Mesothelial cell of epicardium (in vitro differentiated cells): ENCODE data around the gene PRMT7. TPM values are rescaled to one million over a fixed set of nuclear protein-coding genes. Genes with fewer than 3 reads are reported as not detected.

ENCODE experiments used
- DNase-seq, 2 experiments: peaks; one replicate each; pipeline ENCODE4 v3.0.0; 2021; ENCODE audit warnings: low spot score in 2 of 2; ENCODE audit not compliant: unreplicated experiment in 2 of 2
- H3K27ac Mint-ChIP-seq: 2 replicates; pipeline ENCODE4 v1.8.0; 2021; ENCODE audit warnings: mixed read lengths
- H3K27me3 Mint-ChIP-seq: 2 replicates; pipeline ENCODE4 v1.8.0; 2021; ENCODE audit warnings: low read depth, mixed read lengths
- H3K36me3 Mint-ChIP-seq: 2 replicates; pipeline ENCODE4 v1.8.0; 2021; ENCODE audit warnings: mixed read lengths
- H3K4me1 Mint-ChIP-seq: 2 replicates; pipeline ENCODE4 v1.8.0; 2021; ENCODE audit warnings: mixed read lengths
- H3K4me3 Mint-ChIP-seq: 2 replicates; pipeline ENCODE4 v1.8.0; 2021; ENCODE audit warnings: mild to moderate bottlenecking, moderate library complexity, mixed read lengths
- H3K9me3 Mint-ChIP-seq: 2 replicates; pipeline ENCODE4 v1.8.0; 2021; ENCODE audit warnings: mixed read lengths
- total RNA-seq: library from RNA; stranded (reverse); gene quantifications from 3 replicates; pipeline ENCODE4 v1.2.1, GENCODE V29; 2021
- TF ChIP-seq, protein P1 (sequence below): fragments of 200-600 bp; sonication (generic); IDR thresholded peaks from one replicate; pipeline ENCODE4 v1.5.0; 2021; ENCODE audit warnings: antibody characterized with exemption; ENCODE audit not compliant: unreplicated experiment

The PRMT7 gene
- total RNA-seq, 1 donor from 2014 or later: 77.9 TPM

DNA sequence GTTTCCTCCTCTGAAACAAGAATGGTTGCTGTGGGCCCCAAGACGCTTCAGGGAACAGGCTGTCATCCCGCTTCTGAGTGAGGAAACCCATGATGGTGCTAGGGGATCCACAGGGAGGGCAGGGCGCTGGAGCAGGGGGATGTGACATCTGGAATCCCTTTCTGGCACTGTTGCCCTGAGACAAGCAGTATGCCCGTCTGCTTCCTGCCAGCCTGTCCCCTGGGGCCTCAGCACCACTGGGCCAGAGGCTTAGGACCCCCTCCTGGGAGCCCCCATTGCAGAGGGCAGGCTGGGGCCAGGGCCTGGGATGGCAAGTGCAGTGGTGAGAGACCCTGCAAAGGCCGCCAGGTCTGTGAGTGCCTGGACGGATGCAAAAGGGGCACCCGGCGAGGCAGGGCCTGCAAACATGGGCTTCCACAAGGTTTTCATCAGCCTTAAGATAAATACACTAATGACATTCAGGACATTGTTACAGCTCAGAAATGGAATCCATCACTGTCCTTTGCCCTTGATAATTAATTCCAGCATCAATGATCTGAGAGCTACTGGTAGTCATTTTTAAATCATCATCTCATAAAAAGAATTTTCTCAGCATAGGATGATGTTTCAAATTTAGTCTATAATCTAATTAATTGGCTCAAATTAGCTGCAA is 51.6 kb downstream of the PRMT7 start:
- TF ChIP-seq, protein P1, sequence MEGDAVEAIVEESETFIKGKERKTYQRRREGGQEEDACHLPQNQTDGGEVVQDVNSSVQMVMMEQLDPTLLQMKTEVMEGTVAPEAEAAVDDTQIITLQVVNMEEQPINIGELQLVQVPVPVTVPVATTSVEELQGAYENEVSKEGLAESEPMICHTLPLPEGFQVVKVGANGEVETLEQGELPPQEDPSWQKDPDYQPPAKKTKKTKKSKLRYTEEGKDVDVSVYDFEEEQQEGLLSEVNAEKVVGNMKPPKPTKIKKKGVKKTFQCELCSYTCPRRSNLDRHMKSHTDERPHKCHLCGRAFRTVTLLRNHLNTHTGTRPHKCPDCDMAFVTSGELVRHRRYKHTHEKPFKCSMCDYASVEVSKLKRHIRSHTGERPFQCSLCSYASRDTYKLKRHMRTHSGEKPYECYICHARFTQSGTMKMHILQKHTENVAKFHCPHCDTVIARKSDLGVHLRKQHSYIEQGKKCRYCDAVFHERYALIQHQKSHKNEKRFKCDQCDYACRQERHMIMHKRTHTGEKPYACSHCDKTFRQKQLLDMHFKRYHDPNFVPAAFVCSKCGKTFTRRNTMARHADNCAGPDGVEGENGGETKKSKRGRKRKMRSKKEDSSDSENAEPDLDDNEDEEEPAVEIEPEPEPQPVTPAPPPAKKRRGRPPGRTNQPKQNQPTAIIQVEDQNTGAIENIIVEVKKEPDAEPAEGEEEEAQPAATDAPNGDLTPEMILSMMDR: no peak
- Mint-ChIP-seq H3K27me3 (no peaks in the 10 kb centered on the region), H3K27ac (no peak overlapping the region), H3K9me3 (no peaks in the 10 kb centered on the region), H3K4me3 (no peak overlapping the region), H3K4me1 (peaks cover 17% of the 10 kb centered on the region), H3K36me3 (peaks cover 4% of the 10 kb centered on the region)
- no peak for DNase-seq

DNA sequence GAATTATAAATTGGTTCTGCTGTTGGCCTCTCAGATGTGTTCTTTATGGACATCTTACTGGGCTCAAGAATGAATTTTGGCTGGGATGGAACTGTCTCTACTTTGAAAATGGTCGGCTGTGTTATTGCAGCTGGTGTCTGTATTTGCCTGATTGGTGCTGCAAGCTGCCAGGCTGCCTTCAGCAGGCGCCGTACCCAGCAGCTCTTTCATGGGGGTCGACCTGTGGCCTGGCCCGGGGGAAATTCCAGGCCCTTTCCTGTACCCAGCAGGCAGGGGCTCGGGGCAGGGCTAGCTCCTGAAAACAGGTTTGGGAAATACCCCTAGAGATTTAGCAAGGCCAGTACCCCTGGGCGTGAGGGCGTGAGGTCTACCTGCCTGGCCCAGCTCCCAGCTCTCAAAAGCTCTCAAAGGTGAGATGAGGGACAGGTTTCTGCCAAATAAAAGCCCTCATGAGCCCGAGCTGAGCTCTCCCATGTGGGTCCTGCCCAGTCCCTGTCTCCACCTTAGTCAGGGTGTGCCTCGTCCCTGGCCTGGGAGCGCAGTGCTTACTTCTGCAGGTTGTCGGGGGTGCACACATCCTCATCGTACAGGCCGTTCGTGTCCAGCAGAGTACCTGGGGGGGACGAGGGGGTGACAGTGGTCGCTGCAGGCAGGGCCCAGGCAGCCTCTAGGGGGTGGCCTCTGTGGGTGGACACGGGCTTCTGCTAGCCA is 52.3 kb downstream of the PRMT7 start:
- Mint-ChIP-seq H3K27me3 (no peaks in the 10 kb centered on the region), H3K9me3 (no peaks in the 10 kb centered on the region)
- DNase-seq: no peak

DNA sequence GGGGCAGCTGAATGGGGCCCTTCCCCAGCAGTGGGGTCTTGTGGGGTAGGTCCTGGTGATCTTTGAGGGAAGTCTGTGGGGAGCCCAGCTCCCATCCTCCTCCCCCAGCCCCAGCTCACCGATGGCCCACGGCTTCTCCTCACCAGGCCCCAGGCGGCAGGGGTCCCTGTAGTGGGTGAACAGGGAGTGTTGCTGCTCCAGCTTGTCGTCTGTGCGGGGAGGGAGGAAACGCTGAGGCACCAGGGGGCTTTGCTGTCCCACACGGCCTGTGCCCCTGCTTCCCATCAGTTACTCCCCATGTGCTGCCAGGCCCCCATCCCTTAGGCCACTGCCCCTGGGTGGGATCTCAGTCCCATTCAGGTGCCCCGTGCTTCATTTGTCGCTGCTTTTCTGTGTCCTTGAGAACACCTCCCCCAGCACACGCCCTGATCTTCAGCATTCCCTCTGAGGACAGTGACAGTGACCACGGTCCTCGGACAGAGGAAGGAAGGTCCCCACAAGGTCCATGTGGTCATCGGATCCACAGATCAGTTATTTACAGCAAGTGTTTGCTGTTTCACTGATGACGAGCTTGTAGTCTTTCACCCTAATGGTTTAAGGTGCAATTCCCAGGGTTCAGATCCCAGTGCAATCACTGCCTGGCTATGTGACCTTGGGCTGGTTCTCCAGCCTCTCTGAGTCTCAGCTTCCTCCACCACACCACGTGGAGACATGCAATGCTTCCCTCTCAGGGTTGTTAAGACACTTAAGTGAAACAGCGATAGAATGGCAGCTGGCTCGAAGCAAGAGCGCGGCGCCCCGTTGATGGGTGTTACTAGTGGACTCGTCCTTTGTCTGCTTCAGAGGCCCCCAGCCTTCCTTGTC is 53.1 kb downstream of the PRMT7 start:
- H3K27me3 Mint-ChIP-seq: no peaks in the 10 kb centered on the region
- DNase-seq: no peak
- no peak overlapping the region for H3K27ac Mint-ChIP-seq
- H3K9me3 Mint-ChIP-seq: no peaks in the 10 kb centered on the region
- peaks cover 27% of the 10 kb centered on the region for H3K4me1 Mint-ChIP-seq
- TF ChIP-seq, protein P1: no peak
- H3K36me3 Mint-ChIP-seq: peaks cover 2% of the 10 kb centered on the region
- no peak overlapping the region for H3K4me3 Mint-ChIP-seq

More for the DNA sequence above, 52.3 kb downstream of the PRMT7 start:
- no peak overlapping the region for H3K4me3 Mint-ChIP-seq
- H3K27ac Mint-ChIP-seq: no peak overlapping the region
- H3K36me3 Mint-ChIP-seq: peaks cover 4% of the 10 kb centered on the region
- H3K4me1 Mint-ChIP-seq: peaks cover 20% of the 10 kb centered on the region
- TF ChIP-seq, protein P1: no peak

DNA sequence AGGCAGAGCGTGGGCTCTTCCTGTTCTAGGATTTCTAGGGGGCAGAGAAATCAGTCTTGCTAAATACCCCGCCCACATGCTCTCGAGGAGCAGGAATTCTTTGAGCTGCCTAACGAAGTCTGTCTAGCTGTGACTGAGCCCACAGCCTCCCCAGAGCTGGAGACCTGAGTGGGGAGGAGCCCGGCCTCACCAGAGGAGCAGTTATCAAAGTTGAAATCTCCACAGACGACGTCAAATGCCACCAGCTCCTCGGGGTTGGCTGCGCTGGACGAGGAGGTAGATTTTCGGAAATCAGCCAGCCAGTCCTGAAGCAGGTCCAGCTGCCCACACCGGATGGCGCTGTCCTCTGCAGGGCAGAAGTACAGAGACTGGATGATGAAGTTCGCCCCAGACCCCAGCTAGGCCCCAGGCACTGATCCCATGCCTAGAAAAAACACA is 53.8 kb downstream of the PRMT7 start:
- no peaks in the 10 kb centered on the region for H3K27me3 Mint-ChIP-seq
- H3K36me3 Mint-ChIP-seq: peaks cover 2% of the 10 kb centered on the region
- H3K27ac Mint-ChIP-seq: no peak overlapping the region
- H3K4me1 Mint-ChIP-seq: peaks cover 30% of the 10 kb centered on the region
- TF ChIP-seq, protein P1: no peak
- no peak for DNase-seq
- no peak overlapping the region for H3K4me3 Mint-ChIP-seq
- H3K9me3 Mint-ChIP-seq: no peaks in the 10 kb centered on the region

DNA sequence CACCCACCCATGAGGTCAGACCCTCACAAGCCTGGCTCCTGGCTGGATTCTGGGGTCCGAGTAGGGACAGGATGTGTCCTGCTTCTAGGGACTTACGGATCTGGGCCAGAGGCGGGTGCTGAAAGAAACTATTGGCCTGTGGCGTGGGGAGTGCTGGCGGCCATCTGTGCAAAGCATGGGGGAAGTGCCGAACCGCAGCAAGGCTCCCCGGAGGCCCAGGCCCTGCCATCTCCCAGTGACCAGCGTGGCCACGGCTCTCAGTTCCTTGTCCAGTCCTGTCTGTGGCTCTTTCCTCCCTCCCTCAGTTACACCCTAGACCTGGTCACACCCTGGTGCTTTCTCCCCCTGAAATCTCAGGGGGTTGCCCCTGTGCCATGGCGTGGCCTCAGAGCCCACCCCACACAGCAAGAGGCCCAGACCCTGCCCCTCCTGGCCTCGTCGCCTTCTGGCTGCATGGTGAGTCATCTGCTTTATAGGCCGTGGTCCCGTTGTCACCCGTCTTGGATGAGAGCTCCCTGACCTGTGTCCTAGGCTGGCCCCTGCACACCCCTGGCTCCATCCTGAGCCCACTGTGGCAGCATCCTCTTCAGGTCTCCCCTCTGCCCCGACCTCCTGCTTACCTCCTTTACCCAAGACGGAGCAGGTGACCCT is 54.5 kb downstream of the PRMT7 start:
- Mint-ChIP-seq H3K27me3 (no peaks in the 10 kb centered on the region), H3K4me1 (peaks cover 30% of the 10 kb centered on the region), H3K27ac (no peak overlapping the region), H3K36me3 (peaks cover 1% of the 10 kb centered on the region), H3K9me3 (no peaks in the 10 kb centered on the region), H3K4me3 (no peak overlapping the region)
- TF ChIP-seq, protein P1: no peak
- no peak for DNase-seq
